ENCODE data around the gene DSN1. TPM values are rescaled to one million over a fixed set of nuclear protein-coding genes. Genes with fewer than 3 reads are reported as not detected.

Gene DSN1
- total RNA-seq, 1 donor from 2014 or later = 3.7 TPM

DNA sequence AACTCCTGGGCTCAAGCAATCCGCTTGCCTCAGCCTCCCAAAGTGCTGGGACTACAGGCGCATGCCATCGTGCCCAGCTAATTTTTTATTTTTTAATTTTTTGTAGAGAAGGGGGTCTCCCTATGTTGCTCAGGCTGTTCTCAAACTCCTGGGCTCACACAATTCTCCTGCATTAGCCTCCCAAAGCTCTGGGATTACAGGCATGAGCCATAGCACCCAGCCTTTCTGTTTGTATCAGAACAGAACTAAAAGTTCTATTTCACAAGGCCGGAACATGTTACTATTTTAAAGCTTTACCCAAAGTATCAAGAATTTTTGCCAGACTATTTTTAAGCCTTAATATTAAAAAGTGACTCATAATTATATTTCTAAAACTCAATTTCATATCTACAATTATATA, 70.0 kb downstream of the DSN1 start:
- H3K36me3 ChIP-seq (ENCODE audit: control insufficient read depth, insufficient read depth, low read length) = no peaks in the 10 kb centered on the region
- TF ChIP-seq CTCF (IDR thresholded peaks at IDR 0.05; ENCODE audit: insufficient read depth, low read length, severe bottlenecking) = no peak
- H3K27me3 ChIP-seq (ENCODE audit: control insufficient read depth, insufficient read depth, low read length) = no peaks in the 10 kb centered on the region
- no peak for FAIRE-seq
- no peak for DNase-seq (ENCODE audit: low read depth)
- no peak overlapping the region for H3K4me3 ChIP-seq (ENCODE audit: low read depth, low read length)

Other genes starting within 250 kb of the DSN1 start
- 0.53 and 0.90 TPM in 2 replicates for gene MYL9, start 232.2 kb downstream of the DSN1 start, total RNA-seq
- 1.9 and 8.2 TPM in 2 replicates for gene TGIF2, start 200.2 kb downstream of the DSN1 start, total RNA-seq
- gene RAB5IF, start 168.0 kb downstream of the DSN1 start, total RNA-seq = 105 and 120 TPM in 2 replicates
- gene SLA2, start 127.6 kb downstream of the DSN1 start, total RNA-seq = not detected in 2 replicates
- gene NDRG3, start 27.7 kb downstream of the DSN1 start, total RNA-seq = 10.0 and 11.3 TPM in 2 replicates
- 0.13 and 0.26 TPM in 2 replicates for gene TLDC2, start 102.4 kb upstream of the DSN1 start, total RNA-seq
- gene SAMHD1, start 177.9 kb upstream of the DSN1 start, total RNA-seq = 1.8 and 2.2 TPM in 2 replicates

Measured in bronchial epithelial cell (primary cell).